GM23338 (cell line): Measurements from ENCODE around the gene ATP4B. TPM values are rescaled to one million over a fixed set of nuclear protein-coding genes. Genes with fewer than 3 reads are reported as not detected.

Experiments used
- ATAC-seq: fragments of 200-7000 bp; cut with Tn5 transposase; 3 replicates; pipeline ENCODE4 v1.9.1; 2020
- DNase-seq: peaks from one replicate; pipeline ENCODE4 v3.0.0-alpha.2; 2015; ENCODE audit warnings: low spot score
- H2AFZ ChIP-seq: fragments of 200-600 bp; sonication (generic); 2 replicates; pipeline ENCODE4 v1.8.0; 2016; ENCODE audit warnings: antibody characterized with exemption, mild to moderate bottlenecking, moderate library complexity
- H3F3A ChIP-seq: fragments of 200-600 bp; sonication (generic); replicated peaks from 2 replicates; pipeline ENCODE4 v1.8.0; 2017; ENCODE audit warnings: antibody characterized with exemption, mixed run types, low read depth
- H3K27ac ChIP-seq: fragments of 200-600 bp; sonication (generic); 2 replicates; pipeline ENCODE4 v1.6.1; 2016; ENCODE audit warnings: low read depth
- H3K27me3 ChIP-seq: fragments of 200-600 bp; sonication (generic); 2 replicates; pipeline ENCODE4 v1.8.0; 2016; ENCODE audit warnings: mild to moderate bottlenecking, mixed run types, moderate library complexity; ENCODE audit not compliant: insufficient read depth
- H3K36me3 ChIP-seq: fragments of 200-600 bp; sonication (generic); 2 replicates; pipeline ENCODE4 v1.8.0; 2016; ENCODE audit warnings: mild to moderate bottlenecking; ENCODE audit not compliant: insufficient read depth
- H3K4me1 ChIP-seq: fragments of 200-600 bp; sonication (generic); 2 replicates; pipeline ENCODE4 v1.8.0; 2016; ENCODE audit warnings: mild to moderate bottlenecking, moderate library complexity; ENCODE audit not compliant: insufficient read depth
- H3K4me2 ChIP-seq: fragments of 200-600 bp; sonication (generic); 2 replicates; pipeline ENCODE4 v1.7.1; 2017; ENCODE audit warnings: mixed run types
- H3K4me3 ChIP-seq: fragments of 200-600 bp; sonication (generic); 2 replicates; pipeline ENCODE4 v1.6.1; 2016; ENCODE audit warnings: mixed run types
- H3K79me2 ChIP-seq: fragments of 200-600 bp; sonication (generic); replicated peaks from 2 replicates; pipeline ENCODE4 v1.8.0; 2017; ENCODE audit warnings: mild to moderate bottlenecking; ENCODE audit not compliant: insufficient read depth
- H3K9me2 ChIP-seq: fragments of 200-600 bp; sonication (generic); 2 replicates; pipeline ENCODE4 v1.8.0; 2017; ENCODE audit not compliant: insufficient read depth
- H4K20me1 ChIP-seq: fragments of 200-600 bp; sonication (generic); replicated peaks from 2 replicates; pipeline ENCODE4 v1.8.0; 2017; ENCODE audit warnings: mild to moderate bottlenecking; ENCODE audit not compliant: insufficient read depth
- H3K27ac Mint-ChIP-seq: 2 replicates; pipeline ENCODE4 v1.8.0; 2020; ENCODE audit warnings: inconsistent platforms, mild to moderate bottlenecking, moderate library complexity, mixed read lengths
- H3K27me3 Mint-ChIP-seq: 3 replicates; pipeline ENCODE4 v1.8.0; 2022; ENCODE audit warnings: low read depth, mild to moderate bottlenecking, moderate library complexity, mixed read lengths, inconsistent platforms; ENCODE audit not compliant: insufficient read depth, poor library complexity
- H3K36me3 Mint-ChIP-seq: 3 replicates; pipeline ENCODE4 v1.8.0; 2021; ENCODE audit warnings: low read depth, mild to moderate bottlenecking, inconsistent platforms, moderate library complexity, mixed read lengths
- H3K4me1 Mint-ChIP-seq: 3 replicates; pipeline ENCODE4 v1.8.0; 2020; ENCODE audit warnings: mild to moderate bottlenecking, inconsistent platforms, mixed read lengths
- H3K4me3 Mint-ChIP-seq: 3 replicates; pipeline ENCODE4 v1.8.0; 2021; ENCODE audit warnings: moderate library complexity, mild to moderate bottlenecking, inconsistent platforms, mixed read lengths
- H3K9me3 Mint-ChIP-seq: 3 replicates; pipeline ENCODE4 v1.8.0; 2020; ENCODE audit warnings: moderate library complexity, mild to moderate bottlenecking, inconsistent platforms, mixed read lengths
- CREB1 ChIP-seq: fragments of 250-450 bp; sonication (Bioruptor Pico); IDR thresholded peaks from 2 replicates; pipeline ENCODE4 v1.5.0; 2020; ENCODE audit warnings: low read depth, mild to moderate bottlenecking, moderate library complexity
- EZH2 ChIP-seq: fragments of 200-600 bp; sonication (generic); IDR thresholded peaks from one replicate; pipeline ENCODE4 v1.8.0; 2017; ENCODE audit warnings: antibody characterized with exemption, mild to moderate bottlenecking, low read depth; ENCODE audit not compliant: unreplicated experiment
- EZH2phosphoT487 ChIP-seq: fragments of 200-600 bp; sonication (generic); IDR thresholded peaks from one replicate; pipeline ENCODE4 v1.8.1; 2018; ENCODE audit warnings: antibody characterized with exemption; ENCODE audit not compliant: unreplicated experiment
- JUNB ChIP-seq: IDR thresholded peaks from one replicate; pipeline ENCODE4 v1.6.1; 2016; ENCODE audit warnings: antibody characterized with exemption; ENCODE audit not compliant: unreplicated experiment
- NANOG ChIP-seq: IDR thresholded peaks from 2 replicates; pipeline ENCODE4 v1.6.1; 2016; ENCODE audit warnings: antibody characterized with exemption, borderline replicate concordance
- POLR2AphosphoS5 ChIP-seq: IDR thresholded peaks from 2 replicates; pipeline ENCODE4 v1.6.1; 2016; ENCODE audit warnings: antibody characterized with exemption, low read depth
- STAT1 ChIP-seq: IDR thresholded peaks from one replicate; pipeline ENCODE4 v1.6.1; 2016; ENCODE audit warnings: antibody characterized with exemption; ENCODE audit not compliant: unreplicated experiment
- ZNF114 ChIP-seq: fragments of 250-450 bp; sonication (Bioruptor Pico); IDR thresholded peaks from 2 replicates; pipeline ENCODE4 v1.5.0; 2020; ENCODE audit warnings: mild to moderate bottlenecking, moderate library complexity
- ZNF331 ChIP-seq: fragments of 250-450 bp; sonication (Bioruptor Pico); IDR thresholded peaks from 2 replicates; pipeline ENCODE4 v1.5.0; 2020; ENCODE audit warnings: low read depth, mild to moderate bottlenecking, moderate library complexity
- polyA plus RNA-seq: library from polyadenylated mRNA; unstranded; fragments of >200 nt; fragmentation: Nextera tagmentation; extraction: Ambion mirVana; gene quantifications from 2 replicates; pipeline ENCODE4 v1.2.1, GENCODE V29; 2016
- total RNA-seq: library from RNA; depleted of rRNA; stranded (reverse); fragments of >200 nt; shearing (Covaris generic); gene quantifications from 2 replicates; pipeline ENCODE4 v1.2.3, GENCODE V29; 2014
- TF ChIP-seq, protein P1 (sequence below): IDR thresholded peaks from one replicate; pipeline ENCODE4 v1.6.1; 2018; ENCODE audit warnings: antibody characterized with exemption; ENCODE audit not compliant: unreplicated experiment
- TF ChIP-seq, protein P2 (sequence below), 2 experiments: fragments of 200-600 bp in 1 of 2; sonication (generic) in 1 of 2; conservative IDR thresholded peaks; 2 replicates each; pipeline versions ENCODE4 v1.5.1 to v1.6.1; 2016 to 2017; ENCODE audit warnings: antibody characterized with exemption in 2 of 2, low read depth in 2 of 2, mild to moderate bottlenecking in 2 of 2, moderate library complexity in 1 of 2
- TF ChIP-seq, protein P3 (sequence below): fragments of 250-450 bp; sonication (Bioruptor Pico); IDR thresholded peaks from 2 replicates; pipeline ENCODE4 v1.5.0; 2020; ENCODE audit warnings: mild to moderate bottlenecking, moderate library complexity
- TF ChIP-seq, protein P4 (sequence below): IDR thresholded peaks from 2 replicates; pipeline ENCODE4 v1.6.1; 2016; ENCODE audit warnings: antibody characterized with exemption

Gene ATP4B
- total and polyA plus RNA-seq, 2 experiments from 2014 or later: not detected

DNA sequence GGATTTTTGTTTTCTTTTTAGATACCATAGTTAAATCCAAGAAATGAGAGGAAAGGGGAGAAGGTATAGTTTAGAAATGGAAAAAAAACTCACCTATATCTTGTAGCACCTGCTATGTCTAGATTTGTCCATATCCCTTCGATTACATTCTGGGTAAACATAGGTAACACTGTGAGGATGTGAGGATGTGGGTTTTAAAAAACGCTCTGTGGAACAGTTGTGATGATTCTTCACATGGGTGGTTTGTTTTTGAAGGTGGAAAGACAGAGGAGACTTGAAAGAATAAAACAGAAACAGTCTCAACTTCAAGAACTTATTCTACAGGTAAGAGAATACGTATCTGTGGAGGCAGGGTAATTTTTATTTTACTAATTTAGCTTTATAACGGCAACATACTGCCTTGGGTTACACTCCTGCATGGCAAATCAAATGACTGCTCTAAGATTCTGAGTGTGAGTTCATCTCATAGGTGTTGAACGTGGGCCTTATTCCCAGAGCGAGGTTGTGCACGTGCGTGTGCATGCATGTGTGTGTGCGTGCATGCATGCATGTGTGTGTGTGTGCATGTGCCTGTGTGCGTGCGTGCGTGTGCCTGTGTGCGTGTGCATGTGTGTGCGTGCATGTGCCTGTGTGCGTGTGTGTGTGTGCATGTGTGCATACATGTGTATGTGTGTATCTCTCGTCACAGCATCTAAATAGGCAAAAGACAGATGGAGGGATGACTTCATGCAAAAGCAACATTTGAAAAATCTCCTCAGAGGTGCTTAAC is 23.5 kb downstream of the ATP4B start:
- no peak for ATAC-seq
- TF ChIP-seq, protein P1, sequence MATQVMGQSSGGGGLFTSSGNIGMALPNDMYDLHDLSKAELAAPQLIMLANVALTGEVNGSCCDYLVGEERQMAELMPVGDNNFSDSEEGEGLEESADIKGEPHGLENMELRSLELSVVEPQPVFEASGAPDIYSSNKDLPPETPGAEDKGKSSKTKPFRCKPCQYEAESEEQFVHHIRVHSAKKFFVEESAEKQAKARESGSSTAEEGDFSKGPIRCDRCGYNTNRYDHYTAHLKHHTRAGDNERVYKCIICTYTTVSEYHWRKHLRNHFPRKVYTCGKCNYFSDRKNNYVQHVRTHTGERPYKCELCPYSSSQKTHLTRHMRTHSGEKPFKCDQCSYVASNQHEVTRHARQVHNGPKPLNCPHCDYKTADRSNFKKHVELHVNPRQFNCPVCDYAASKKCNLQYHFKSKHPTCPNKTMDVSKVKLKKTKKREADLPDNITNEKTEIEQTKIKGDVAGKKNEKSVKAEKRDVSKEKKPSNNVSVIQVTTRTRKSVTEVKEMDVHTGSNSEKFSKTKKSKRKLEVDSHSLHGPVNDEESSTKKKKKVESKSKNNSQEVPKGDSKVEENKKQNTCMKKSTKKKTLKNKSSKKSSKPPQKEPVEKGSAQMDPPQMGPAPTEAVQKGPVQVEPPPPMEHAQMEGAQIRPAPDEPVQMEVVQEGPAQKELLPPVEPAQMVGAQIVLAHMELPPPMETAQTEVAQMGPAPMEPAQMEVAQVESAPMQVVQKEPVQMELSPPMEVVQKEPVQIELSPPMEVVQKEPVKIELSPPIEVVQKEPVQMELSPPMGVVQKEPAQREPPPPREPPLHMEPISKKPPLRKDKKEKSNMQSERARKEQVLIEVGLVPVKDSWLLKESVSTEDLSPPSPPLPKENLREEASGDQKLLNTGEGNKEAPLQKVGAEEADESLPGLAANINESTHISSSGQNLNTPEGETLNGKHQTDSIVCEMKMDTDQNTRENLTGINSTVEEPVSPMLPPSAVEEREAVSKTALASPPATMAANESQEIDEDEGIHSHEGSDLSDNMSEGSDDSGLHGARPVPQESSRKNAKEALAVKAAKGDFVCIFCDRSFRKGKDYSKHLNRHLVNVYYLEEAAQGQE: no peak
- TF ChIP-seq STAT1 (no peak), ZNF114 (CRISPR knock-in tag) (no peak), CREB1 (CRISPR knock-in tag) (no peak), EZH2phosphoT487 (no peak), EZH2 (no peak), ZNF331 (CRISPR knock-in tag) (no peak), NANOG (no peak), POLR2AphosphoS5 (no peak), JUNB (no peak)
- TF ChIP-seq, protein P2, sequence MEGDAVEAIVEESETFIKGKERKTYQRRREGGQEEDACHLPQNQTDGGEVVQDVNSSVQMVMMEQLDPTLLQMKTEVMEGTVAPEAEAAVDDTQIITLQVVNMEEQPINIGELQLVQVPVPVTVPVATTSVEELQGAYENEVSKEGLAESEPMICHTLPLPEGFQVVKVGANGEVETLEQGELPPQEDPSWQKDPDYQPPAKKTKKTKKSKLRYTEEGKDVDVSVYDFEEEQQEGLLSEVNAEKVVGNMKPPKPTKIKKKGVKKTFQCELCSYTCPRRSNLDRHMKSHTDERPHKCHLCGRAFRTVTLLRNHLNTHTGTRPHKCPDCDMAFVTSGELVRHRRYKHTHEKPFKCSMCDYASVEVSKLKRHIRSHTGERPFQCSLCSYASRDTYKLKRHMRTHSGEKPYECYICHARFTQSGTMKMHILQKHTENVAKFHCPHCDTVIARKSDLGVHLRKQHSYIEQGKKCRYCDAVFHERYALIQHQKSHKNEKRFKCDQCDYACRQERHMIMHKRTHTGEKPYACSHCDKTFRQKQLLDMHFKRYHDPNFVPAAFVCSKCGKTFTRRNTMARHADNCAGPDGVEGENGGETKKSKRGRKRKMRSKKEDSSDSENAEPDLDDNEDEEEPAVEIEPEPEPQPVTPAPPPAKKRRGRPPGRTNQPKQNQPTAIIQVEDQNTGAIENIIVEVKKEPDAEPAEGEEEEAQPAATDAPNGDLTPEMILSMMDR (conservative IDR thresholded peaks at IDR 0.05; ENCODE audit: low read depth in 2 of 2): no peak
- TF ChIP-seq, protein P3, sequence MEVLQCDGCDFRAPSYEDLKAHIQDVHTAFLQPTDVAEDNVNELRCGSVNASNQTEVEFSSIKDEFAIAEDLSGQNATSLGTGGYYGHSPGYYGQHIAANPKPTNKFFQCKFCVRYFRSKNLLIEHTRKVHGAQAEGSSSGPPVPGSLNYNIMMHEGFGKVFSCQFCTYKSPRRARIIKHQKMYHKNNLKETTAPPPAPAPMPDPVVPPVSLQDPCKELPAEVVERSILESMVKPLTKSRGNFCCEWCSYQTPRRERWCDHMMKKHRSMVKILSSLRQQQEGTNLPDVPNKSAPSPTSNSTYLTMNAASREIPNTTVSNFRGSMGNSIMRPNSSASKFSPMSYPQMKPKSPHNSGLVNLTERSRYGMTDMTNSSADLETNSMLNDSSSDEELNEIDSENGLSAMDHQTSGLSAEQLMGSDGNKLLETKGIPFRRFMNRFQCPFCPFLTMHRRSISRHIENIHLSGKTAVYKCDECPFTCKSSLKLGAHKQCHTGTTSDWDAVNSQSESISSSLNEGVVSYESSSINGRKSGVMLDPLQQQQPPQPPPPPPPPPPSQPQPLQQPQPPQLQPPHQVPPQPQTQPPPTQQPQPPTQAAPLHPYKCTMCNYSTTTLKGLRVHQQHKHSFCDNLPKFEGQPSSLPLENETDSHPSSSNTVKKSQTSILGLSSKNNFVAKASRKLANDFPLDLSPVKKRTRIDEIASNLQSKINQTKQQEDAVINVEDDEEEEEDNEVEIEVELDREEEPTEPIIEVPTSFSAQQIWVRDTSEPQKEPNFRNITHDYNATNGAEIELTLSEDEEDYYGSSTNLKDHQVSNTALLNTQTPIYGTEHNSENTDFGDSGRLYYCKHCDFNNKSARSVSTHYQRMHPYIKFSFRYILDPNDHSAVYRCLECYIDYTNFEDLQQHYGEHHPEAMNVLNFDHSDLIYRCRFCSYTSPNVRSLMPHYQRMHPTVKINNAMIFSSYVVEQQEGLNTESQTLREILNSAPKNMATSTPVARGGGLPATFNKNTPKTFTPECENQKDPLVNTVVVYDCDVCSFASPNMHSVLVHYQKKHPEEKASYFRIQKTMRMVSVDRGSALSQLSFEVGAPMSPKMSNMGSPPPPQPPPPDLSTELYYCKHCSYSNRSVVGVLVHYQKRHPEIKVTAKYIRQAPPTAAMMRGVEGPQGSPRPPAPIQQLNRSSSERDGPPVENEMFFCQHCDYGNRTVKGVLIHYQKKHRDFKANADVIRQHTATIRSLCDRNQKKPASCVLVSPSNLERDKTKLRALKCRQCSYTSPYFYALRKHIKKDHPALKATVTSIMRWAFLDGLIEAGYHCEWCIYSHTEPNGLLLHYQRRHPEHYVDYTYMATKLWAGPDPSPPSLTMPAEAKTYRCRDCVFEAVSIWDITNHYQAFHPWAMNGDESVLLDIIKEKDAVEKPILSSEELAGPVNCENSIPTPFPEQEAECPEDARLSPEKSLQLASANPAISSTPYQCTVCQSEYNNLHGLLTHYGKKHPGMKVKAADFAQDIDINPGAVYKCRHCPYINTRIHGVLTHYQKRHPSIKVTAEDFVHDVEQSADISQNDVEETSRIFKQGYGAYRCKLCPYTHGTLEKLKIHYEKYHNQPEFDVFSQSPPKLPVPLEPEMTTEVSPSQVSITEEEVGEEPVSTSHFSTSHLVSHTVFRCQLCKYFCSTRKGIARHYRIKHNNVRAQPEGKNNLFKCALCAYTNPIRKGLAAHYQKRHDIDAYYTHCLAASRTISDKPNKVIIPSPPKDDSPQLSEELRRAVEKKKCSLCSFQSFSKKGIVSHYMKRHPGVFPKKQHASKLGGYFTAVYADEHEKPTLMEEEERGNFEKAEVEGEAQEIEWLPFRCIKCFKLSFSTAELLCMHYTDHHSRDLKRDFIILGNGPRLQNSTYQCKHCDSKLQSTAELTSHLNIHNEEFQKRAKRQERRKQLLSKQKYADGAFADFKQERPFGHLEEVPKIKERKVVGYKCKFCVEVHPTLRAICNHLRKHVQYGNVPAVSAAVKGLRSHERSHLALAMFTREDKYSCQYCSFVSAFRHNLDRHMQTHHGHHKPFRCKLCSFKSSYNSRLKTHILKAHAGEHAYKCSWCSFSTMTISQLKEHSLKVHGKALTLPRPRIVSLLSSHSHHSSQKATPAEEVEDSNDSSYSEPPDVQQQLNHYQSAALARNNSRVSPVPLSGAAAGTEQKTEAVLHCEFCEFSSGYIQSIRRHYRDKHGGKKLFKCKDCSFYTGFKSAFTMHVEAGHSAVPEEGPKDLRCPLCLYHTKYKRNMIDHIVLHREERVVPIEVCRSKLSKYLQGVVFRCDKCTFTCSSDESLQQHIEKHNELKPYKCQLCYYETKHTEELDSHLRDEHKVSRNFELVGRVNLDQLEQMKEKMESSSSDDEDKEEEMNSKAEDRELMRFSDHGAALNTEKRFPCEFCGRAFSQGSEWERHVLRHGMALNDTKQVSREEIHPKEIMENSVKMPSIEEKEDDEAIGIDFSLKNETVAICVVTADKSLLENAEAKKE: no peak
- TF ChIP-seq, protein P4, sequence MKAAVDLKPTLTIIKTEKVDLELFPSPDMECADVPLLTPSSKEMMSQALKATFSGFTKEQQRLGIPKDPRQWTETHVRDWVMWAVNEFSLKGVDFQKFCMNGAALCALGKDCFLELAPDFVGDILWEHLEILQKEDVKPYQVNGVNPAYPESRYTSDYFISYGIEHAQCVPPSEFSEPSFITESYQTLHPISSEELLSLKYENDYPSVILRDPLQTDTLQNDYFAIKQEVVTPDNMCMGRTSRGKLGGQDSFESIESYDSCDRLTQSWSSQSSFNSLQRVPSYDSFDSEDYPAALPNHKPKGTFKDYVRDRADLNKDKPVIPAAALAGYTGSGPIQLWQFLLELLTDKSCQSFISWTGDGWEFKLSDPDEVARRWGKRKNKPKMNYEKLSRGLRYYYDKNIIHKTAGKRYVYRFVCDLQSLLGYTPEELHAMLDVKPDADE: no peak
- Histone ChIP-seq H3K27ac (no peak overlapping the region), H3K4me3 (no peak overlapping the region), H3K79me2 (peaks cover 9% of the 10 kb centered on the region), H2AFZ (no peak overlapping the region), H3K27me3 (no peaks in the 10 kb centered on the region), H3F3A (no peaks in the 10 kb centered on the region), H3K36me3 (peaks cover 12% of the 10 kb centered on the region; the same call in 1 of the 2 replicates), H3K9me2 (no peaks in the 10 kb centered on the region), H4K20me1 (peaks cover 3% of the 10 kb centered on the region), H3K4me2 (no peak overlapping the region), H3K4me1 (no peaks in the 10 kb centered on the region)
- no peak for DNase-seq
- peaks cover 79% of the 10 kb centered on the region for H3K36me3 Mint-ChIP-seq
- no peaks in the 10 kb centered on the region for H3K9me3 Mint-ChIP-seq
- peaks cover 12% of the 10 kb centered on the region for H3K27me3 Mint-ChIP-seq
- no peaks in the 10 kb centered on the region; the same call in 2 of the 3 replicates for H3K4me1 Mint-ChIP-seq
- H3K27ac Mint-ChIP-seq: no peak overlapping the region
- H3K4me3 Mint-ChIP-seq: no peak overlapping the region
